GM18868 (cell line): ENCODE data around the gene EIPR1.
"Not testable (repeated sequence)": the region's sequence is repeated elsewhere in the genome, so short reads cannot be mapped to it uniquely, and the experiment has no call there.

ENCODE experiments used
- ATAC-seq: cut with Tn5 transposase; IDR thresholded peaks from one replicate; pipeline ENCODE4 v1.9.1; 2021; ENCODE audit warnings: mild to moderate bottlenecking, moderate library complexity; ENCODE audit not compliant: unreplicated experiment

EIPR1 gene

DNA sequence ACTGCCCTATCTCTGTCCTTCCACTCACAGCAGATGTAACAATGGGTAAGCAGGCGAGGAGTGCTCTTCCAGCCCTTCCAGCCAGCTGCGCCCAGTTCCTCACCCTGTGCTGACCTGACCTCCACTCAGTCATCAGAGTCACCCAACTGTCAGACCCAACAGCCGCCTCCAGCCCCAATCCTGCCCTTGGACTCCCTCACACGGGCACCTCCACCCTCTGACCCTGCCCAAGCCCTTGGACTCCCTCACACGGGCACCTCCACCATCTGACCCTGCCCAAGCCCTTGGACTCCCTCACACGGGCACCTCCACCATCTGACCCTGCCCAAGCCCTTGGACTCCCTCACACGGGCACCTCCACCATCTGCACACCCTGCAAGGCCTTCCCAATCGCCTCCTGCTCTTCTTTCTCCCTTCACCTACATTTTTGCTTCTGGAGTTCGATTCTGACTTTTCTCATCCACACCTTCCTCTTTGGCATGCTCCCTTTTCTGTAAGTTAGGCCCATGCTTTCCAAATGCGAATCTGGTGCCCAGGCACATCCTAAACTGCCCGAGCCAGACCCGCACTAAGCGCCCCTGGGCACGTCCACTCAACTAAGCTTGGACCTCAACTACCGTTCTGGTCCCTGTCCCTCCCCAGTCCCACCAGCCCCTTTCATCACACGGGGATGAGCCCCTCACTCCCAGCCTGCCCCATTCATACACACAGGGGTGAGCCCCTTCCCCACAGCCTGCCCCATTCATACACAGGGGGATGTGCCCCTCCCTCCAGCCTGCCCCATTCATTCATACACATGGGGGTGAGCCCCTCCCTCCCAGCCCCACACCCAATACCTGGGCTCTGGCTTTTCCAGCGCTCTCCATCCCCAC lies 15.9 kb downstream of the EIPR1 start:
- peak; percentile 14 for ATAC-seq

DNA sequence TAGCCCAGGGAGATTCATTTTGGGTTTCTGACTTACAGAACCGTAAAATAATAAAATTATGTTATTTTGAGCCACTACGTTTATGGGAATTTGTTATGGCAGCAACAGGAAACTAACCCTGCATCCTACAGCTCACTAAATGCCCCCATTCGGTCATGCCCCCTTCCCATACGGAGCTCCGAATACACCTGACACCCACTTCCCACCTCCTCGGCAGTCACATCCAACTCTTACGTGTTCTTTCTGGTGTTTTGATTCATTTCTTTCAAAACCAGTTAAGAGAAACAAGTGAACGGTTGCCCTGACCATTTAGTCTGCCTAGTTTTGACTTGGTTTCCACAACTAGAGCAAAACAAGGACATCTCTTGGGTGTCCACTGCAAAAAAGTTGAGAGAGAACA lies 19.7 kb downstream of the EIPR1 start:
- ATAC-seq, result no peak

GRCh38 chr2:3357446-3357845 lies 20.2 kb downstream of the EIPR1 start:
- not testable (repeated sequence) for ATAC-seq

GRCh38 chr2:3356799-3357198 lies 20.8 kb downstream of the EIPR1 start:
- ATAC-seq, result no peak

DNA sequence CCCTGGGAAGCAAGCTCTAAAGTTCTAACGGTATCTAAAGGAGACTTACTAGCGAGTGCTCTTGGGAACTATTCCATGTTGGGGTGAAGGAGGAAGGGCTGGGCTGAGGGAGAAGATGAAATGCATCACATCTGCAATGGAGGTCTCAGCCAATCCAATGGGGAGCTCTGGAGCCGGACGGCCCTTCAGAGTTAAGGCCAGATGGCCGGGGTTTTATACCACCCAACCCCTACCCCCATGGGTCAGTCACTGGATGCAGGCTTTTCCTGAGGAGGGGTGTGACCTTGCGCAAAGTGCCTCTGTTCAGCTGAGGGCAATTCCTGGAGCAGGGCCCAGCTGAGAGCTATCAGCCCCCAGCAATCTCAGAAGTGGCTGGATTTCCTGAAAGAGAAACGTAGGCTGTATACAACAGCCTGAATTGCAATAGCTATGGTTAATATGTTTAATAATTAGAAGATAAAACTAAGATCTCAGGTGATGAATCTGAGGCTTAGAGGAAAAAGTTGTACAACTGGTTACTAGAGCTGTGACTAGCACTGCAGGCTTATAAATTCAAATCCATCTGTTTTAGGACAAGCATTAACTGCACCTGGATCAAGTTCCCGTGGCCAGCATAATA lies 21.6 kb downstream of the EIPR1 start:
- no peak for ATAC-seq

DNA sequence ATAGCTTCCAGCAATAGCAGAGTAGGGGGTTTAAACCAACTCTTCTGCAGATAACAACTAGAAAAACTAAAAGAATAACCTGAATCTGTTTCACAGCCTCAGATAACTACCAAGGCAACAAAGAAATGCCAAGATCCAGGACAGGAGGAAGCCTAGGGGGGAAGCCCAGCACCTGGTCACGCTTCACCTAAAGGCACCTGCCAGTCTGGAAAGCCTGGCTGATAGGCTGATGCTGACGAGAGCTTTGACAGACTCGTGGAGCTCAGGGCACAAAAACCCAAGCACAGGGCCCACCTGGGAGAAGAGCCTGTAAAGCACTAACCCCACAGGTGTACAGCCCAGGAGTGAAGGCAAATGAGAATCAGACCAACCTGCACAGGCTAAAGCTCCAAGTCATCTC lies 22.6 kb downstream of the EIPR1 start:
- ATAC-seq, result no peak

GRCh38 chr2:3349211-3349693 lies 28.4 kb downstream of the EIPR1 start:
- ATAC-seq, result no peak

DNA sequence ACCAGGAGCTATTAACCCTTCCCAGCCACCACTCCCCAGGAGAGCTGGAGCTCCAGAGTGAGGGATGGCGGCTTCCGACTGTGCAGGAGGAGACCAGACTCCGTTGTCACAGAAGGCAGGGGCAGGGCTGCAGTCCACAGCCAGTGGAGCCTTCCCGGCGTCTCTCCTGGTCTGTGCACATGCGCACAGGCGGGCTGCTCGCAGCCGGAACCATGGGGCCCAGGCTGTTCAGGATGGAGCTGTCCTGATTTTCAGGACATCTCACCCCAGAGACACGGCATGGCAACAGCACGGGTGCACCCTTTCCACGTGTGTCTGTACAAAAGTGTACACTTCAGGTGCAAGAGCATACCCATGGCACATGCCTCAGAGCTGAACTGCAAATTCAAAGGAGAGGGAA lies 28.9 kb downstream of the EIPR1 start:
- no peak for ATAC-seq

GRCh38 chr2:3345621-3346020 lies 32.0 kb downstream of the EIPR1 start:
- ATAC-seq, result no peak

- no peak for ATAC-seq
Observed at GRCh38 chr2:3344897-3345296, 32.7 kb downstream of the EIPR1 start.

DNA sequence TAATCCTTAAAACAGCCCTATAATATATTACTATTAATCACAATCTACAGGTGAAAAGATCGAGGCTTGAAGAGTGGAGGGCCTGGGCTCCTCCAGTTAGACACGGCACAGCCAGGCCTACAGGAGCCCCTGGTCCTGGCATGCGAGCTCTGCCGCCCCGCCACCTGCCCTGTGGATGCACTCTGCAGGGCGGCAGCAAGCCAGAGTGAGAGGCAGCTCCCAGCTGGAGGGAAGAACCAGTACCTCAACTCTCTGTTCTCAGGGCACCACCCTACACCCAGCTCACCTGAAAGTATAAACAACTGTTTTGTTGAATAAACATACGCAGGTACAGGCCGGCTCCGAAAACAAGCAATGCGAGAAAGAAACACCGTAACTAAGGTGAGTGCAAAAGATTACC lies 34.6 kb downstream of the EIPR1 start:
- ATAC-seq, result no peak

DNA sequence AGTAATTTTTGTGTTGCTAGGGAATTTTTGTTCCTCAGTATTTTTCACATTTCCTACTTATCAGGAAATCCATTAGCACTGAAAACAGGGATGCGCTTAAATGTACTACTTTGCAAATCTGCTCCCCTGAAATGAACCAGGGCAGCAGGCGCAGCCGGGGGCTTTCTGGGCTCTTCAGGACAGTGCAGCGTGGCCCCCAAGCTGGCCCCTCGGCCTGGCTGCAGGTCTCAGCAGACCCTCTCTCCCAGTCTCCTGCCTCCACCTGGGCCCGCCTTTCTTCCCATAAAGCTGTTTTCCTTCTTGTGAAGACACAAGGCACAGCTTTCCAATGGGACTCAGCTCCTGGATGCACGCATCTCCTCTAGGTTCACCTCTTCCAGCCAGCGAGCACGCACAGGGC lies 35.3 kb downstream of the EIPR1 start:
- no peak for ATAC-seq

DNA sequence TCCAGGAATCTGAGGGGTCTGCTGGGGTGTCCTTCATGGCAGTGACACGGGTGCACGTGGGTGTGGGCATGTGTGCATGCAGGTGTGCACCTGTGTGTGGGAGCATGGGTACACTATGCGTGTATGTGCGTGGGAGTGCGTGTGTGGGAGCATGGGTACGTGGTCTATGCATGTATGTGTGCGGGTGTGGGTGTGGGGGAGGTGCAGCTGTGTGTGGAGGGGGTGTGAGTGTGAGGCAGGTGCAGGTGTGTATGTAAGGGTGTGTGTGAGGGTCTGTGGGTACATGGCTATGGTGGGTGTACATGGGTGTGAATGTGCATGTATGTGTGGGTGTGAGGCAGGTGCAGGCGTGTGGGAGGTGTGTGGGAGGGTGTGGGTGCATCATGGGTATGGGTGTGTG lies 36.3 kb downstream of the EIPR1 start:
- no peak for ATAC-seq

DNA sequence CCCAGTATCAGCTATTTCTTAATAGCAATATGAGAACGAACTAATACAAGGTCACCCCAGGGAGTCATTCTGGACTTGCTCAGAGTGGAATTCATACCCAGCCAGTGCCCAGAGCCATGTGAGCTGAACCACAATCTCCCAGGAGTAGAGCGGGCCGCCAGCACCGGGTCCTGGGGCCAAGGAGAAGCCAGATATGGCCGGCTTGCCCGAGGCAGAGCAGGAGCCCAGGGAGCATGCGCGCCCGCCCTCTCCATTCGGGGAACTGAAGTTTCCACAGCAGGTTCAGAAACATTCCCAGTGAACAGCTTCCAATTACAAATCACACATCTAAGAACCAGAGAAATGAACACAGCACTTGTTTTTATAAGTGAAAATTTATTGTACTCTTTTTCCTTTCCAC lies 37.5 kb downstream of the EIPR1 start:
- ATAC-seq, result no peak

DNA sequence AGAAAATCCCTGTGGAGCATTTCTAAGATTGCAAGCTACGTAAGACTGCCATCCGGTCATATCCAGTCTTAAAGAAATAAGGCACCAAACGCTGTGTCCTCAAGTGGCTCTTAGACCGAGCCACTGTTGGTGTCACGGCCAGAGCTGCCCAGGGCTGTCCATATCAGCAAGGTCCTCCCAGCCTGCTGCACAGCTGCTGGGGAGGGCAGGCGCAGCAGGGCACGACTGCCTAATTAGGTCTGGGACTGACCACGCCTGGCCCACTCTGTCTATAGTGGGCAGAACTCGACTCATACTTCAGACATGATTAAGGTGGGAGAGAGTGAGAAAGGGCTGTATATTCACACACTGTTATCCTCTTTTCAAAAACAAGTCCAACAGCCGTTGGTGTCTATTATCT lies 39.3 kb downstream of the EIPR1 start:
- no peak for ATAC-seq

DNA sequence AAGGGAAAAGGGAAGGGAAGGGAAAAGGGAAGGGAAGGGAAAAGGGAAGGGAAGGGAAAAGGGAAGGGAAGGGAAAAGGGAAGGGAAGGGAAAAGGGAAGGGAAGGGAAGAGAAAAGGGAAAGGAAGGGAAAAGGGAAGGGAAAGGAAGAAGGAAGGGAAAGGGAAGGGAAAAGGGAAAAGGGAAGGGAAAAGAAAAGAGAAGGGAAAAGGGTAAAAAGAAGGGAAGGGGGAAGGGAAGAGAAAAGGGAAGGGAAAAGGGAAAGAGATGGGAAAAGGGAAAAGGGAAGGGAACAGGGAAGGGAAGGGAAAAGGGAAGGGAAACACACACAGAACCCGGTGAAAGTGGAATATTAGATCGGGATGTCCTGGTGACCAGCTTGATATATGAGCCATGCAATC lies 40.8 kb downstream of the EIPR1 start:
- no peak for ATAC-seq

- ATAC-seq, result no peak
Observed at GRCh38 chr2:3334392-3335345, 42.9 kb downstream of the EIPR1 start.

GRCh38 chr2:3332133-3332532 lies 45.5 kb downstream of the EIPR1 start:
- ATAC-seq, result no peak

DNA sequence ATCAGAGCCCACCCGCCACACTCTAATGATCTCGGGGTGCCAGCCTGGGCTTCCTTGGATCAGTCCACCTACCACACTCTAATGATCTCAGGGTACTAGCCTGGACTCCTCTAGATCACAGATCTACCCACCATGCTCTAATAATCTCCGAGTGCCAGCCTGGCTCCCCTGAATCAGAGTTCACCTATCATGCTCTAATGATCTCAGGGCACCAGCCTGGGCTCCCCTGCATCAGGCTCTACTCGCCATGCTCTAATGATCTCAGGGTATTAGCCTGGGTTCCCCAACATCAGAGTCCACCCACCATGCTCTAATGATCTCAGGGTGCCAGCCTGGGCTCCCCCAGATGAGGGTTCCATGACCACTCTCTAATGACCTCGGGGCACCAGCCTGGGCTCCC lies 48.1 kb downstream of the EIPR1 start:
- ATAC-seq, result no peak

- no peak for ATAC-seq
Observed at GRCh38 chr2:3326871-3327270, 50.7 kb downstream of the EIPR1 start.

- no peak for ATAC-seq
Observed at GRCh38 chr2:3326182-3326537, 51.5 kb downstream of the EIPR1 start.
